ENCODE measurements around the gene ABITRAM.
"Not testable (repeated sequence)": the region's sequence is repeated elsewhere in the genome, so short reads cannot be mapped to it uniquely, and the experiment has no call there.

The ABITRAM gene

GRCh38 chr9:108934323-108934893, at the start of gene ABITRAM:
Gene ABITRAM (plus strand): TSS chr9:108934400. CDS start chr9:108934487, 87 bp downstream.
- DNase-seq (ENCODE audit: low spot score), result peak; percentile 97

- no peak for DNase-seq (ENCODE audit: low spot score)
Measured at GRCh38 chr9:108884701-108885100, 49.5 kb upstream of the ABITRAM start.

GRCh38 chr9:108885643-108886348, 48.4 kb upstream of the ABITRAM start:
- peak; percentile 28 for DNase-seq (ENCODE audit: low spot score)

- DNase-seq (ENCODE audit: low spot score), result not testable (repeated sequence)
Measured at GRCh38 chr9:108886594-108887271, 47.5 kb upstream of the ABITRAM start.

GRCh38 chr9:108889649-108890067, 44.5 kb upstream of the ABITRAM start:
- DNase-seq (ENCODE audit: low spot score), result peak; percentile 10

GRCh38 chr9:108894225-108894997, 39.8 kb upstream of the ABITRAM start:
- no peak for DNase-seq (ENCODE audit: low spot score)

GRCh38 chr9:108897324-108898096, 36.7 kb upstream of the ABITRAM start:
- DNase-seq (ENCODE audit: low spot score), result no peak

GRCh38 chr9:108899023-108899695, 35.0 kb upstream of the ABITRAM start:
- not testable (repeated sequence) for DNase-seq (ENCODE audit: low spot score)

GRCh38 chr9:108900176-108900575, 34.0 kb upstream of the ABITRAM start:
- DNase-seq (ENCODE audit: low spot score), result no peak

- DNase-seq (ENCODE audit: low spot score), result no peak
Measured at GRCh38 chr9:108903420-108904103, 30.6 kb upstream of the ABITRAM start.

GRCh38 chr9:108904161-108904560, 30.0 kb upstream of the ABITRAM start:
- DNase-seq (ENCODE audit: low spot score), result no peak

GRCh38 chr9:108905494-108905893, 28.7 kb upstream of the ABITRAM start:
- DNase-seq (ENCODE audit: low spot score), result no peak

- no peak for DNase-seq (ENCODE audit: low spot score)
Measured at GRCh38 chr9:108910402-108910801, 23.8 kb upstream of the ABITRAM start.

GRCh38 chr9:108910914-108911313, 23.3 kb upstream of the ABITRAM start:
- no peak for DNase-seq (ENCODE audit: low spot score)

GRCh38 chr9:108911820-108912219, 22.4 kb upstream of the ABITRAM start:
- no peak for DNase-seq (ENCODE audit: low spot score)

- no peak for DNase-seq (ENCODE audit: low spot score)
Measured at GRCh38 chr9:108913391-108913790, 20.8 kb upstream of the ABITRAM start.

- no peak for DNase-seq (ENCODE audit: low spot score)
Measured at GRCh38 chr9:108919517-108919916, 14.7 kb upstream of the ABITRAM start.

GRCh38 chr9:108920401-108920800, 13.8 kb upstream of the ABITRAM start:
- not testable (repeated sequence) for DNase-seq (ENCODE audit: low spot score)

GRCh38 chr9:108921200-108921599, 13.0 kb upstream of the ABITRAM start:
- DNase-seq (ENCODE audit: low spot score), result no peak

GRCh38 chr9:108924466-108924865, 9.7 kb upstream of the ABITRAM start:
- DNase-seq (ENCODE audit: low spot score), result no peak

Data from GM03348 (cell line).